Metanephros (tissue), 1 donor: ENCODE data around the gene LNX1. TPM values are rescaled to one million over a fixed set of nuclear protein-coding genes. Genes with fewer than 3 reads are reported as not detected.

Experiments
- total RNA-seq: library from RNA; depleted of rRNA; stranded (reverse); fragments of >200 nt; gene quantifications from one replicate; pipeline ENCODE4 v1.2.3, GENCODE V29; 2014

The LNX1 gene
- total RNA-seq, result 19.3 TPM

GRCh38 chr4:53591372-53591892 is at the start of gene LNX1:
LNX1 (minus strand) TSS chr4:53591486; CDS start chr4:53574002, 17,484 bp downstream.

Other genes with a start within 250 kb of the LNX1 start
- 27.0 TPM for gene SCFD2, start 225.4 kb downstream of the LNX1 start, total RNA-seq
- gene FIP1L1, start 213.8 kb downstream of the LNX1 start, total RNA-seq, result 75.9 TPM